Panc1 (cell line): ENCODE data around the gene RIPOR3. TPM values are rescaled to one million over a fixed set of nuclear protein-coding genes. Genes with fewer than 3 reads are reported as not detected.
A peak's percentile ranks its signal among the peaks of the same experiment; 100 is the strongest.

Source experiments
- ATAC-seq: fragments of 200-7000 bp; cut with Tn5 transposase; 2 replicates; pipeline ENCODE4 v1.9.1; 2020; ENCODE audit warnings: mild to moderate bottlenecking, moderate library complexity
- BruUV-seq: library from RNA; stranded (reverse); fragments of 400-500 nt; replicated peaks from 2 replicates; lab custom pipeline; 2021; lab: Mats Ljungman, UMichigan
- CTCF ChIA-PET: fragments of 300-600 bp; sonication (Branson Sonifier 250); formaldehyde crosslinking; loops from one replicate; lab custom pipeline; 2022; ENCODE audit warnings: antibody characterized with exemption; lab: Charles Lee
- POLR2A ChIA-PET: fragments of 300-600 bp; sonication (Branson Sonifier 250); formaldehyde crosslinking; loops from one replicate; lab custom pipeline; 2022; ENCODE audit warnings: antibody characterized with exemption; lab: Charles Lee
- DNase-seq: peaks from one replicate; pipeline ENCODE4 v3.0.0-alpha.2; 2010; ENCODE audit warnings: low read depth, low spot score
- H3K27ac ChIP-seq: 2 replicates; pipeline ENCODE4 v1.5.1; 2011; ENCODE audit warnings: mild to moderate bottlenecking, low read length, inconsistent platforms
- H3K27me3 ChIP-seq: fragments of 200-500 bp; sonication (Bioruptor generic); 2 replicates; pipeline ENCODE4 v1.6.0; 2014; ENCODE audit warnings: low read length, inconsistent platforms; ENCODE audit not compliant: control insufficient read depth, insufficient read depth
- H3K36me3 ChIP-seq: fragments of 200-500 bp; sonication (Bioruptor generic); 2 replicates; pipeline ENCODE4 v1.5.1; 2014; ENCODE audit warnings: inconsistent platforms, mild to moderate bottlenecking, low read length, moderate library complexity; ENCODE audit not compliant: control insufficient read depth, insufficient read depth
- H3K4me1 ChIP-seq: 2 replicates; pipeline ENCODE4 v1.5.1; 2011; ENCODE audit warnings: inconsistent platforms, mild to moderate bottlenecking, low read length, moderate library complexity; ENCODE audit not compliant: control insufficient read depth, insufficient read depth
- H3K4me3 ChIP-seq, 2 experiments: 2 replicates each; pipeline ENCODE4 v1.5.1; 2011 to 2012; ENCODE audit warnings: low read depth in 2 of 2, low read length in 2 of 2, mild to moderate bottlenecking in 2 of 2, inconsistent platforms in 1 of 2, moderate library complexity in 1 of 2
- H3K9me3 ChIP-seq: fragments of 200-500 bp; sonication (Bioruptor generic); 2 replicates; pipeline ENCODE4 v1.5.1; 2014; ENCODE audit warnings: low read depth, mild to moderate bottlenecking, inconsistent platforms, low read length, moderate library complexity; ENCODE audit not compliant: control insufficient read depth, insufficient read depth
- POLR2AphosphoS5 ChIP-seq: IDR thresholded peaks from 2 replicates; pipeline ENCODE4 v1.6.1; 2012; ENCODE audit warnings: mild to moderate bottlenecking, low read depth, low read length, moderate library complexity
- REST ChIP-seq, 2 experiments: IDR thresholded peaks; 2 replicates each; pipeline ENCODE4 v1.6.1; 2011 to 2012; ENCODE audit warnings: low read depth in 2 of 2, control low read depth in 1 of 2, low read length in 1 of 2, mild to moderate bottlenecking in 1 of 2, moderate library complexity in 1 of 2; ENCODE audit not compliant: insufficient read depth in 1 of 2
- SIN3A ChIP-seq: IDR thresholded peaks from 2 replicates; pipeline ENCODE4 v1.6.1; 2012; ENCODE audit warnings: low read depth, mild to moderate bottlenecking, low read length, moderate library complexity, borderline replicate concordance; ENCODE audit not compliant: insufficient read depth
- TCF7L2 ChIP-seq: IDR thresholded peaks from 2 replicates; pipeline ENCODE4 v1.6.1; 2011; ENCODE audit warnings: mild to moderate bottlenecking, low read depth, low read length, inconsistent platforms
- in situ Hi-C: cut with HindIII; loops from 2 replicates; pipeline ENCODE4 v1.10.0; 2016; ENCODE audit warnings: low sequenced_read_pairs, low pct_unique_long_range_greater_than_20kb
- intact Hi-C: fragments of 100-400 bp; cut with micrococcal nuclease; formaldehyde crosslinking; loops from one replicate; pipeline ENCODE4 v1.10.0; 2022; ENCODE audit not compliant: unreplicated experiment
- total RNA-seq: library from RNA; stranded (reverse); gene quantifications from one replicate; pipeline ENCODE4 v1.2.1, GENCODE V29; 2021; ENCODE audit not compliant: unreplicated experiment
- TF ChIP-seq, protein P1 (sequence below): fragments of 450-650 bp; IDR thresholded peaks from 2 replicates; pipeline ENCODE4 v1.5.1; 2017; ENCODE audit warnings: mild to moderate bottlenecking

Gene RIPOR3
- total RNA-seq, 1 experiment from 2014 or later: 92.5 TPM

DNA sequence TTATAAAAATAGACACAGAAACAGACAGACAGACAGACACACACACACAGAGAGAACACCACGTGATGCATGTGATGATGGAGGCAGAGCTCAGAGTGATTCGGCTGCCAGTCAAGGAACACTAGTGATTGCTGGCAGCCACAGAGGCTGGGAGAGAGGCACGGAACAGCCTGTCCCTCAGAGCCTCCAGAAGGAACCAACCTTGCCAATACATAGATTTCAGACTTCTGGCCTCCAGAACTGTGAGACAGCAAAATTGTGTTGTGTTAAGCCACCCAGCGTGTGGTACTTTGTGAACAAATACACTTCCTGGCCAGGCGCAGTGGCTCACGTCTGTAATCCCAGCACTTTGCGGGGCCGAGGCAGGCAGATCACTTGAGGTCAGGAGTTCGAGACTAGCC, 30.5 kb upstream of the RIPOR3 start:
- Histone ChIP-seq H3K27ac (peak overlapping the region; percentile 100), H3K36me3 (no peaks in the 10 kb centered on the region), H3K27me3 (no peaks in the 10 kb centered on the region), H3K4me3 (no peak overlapping the region), H3K4me1 (peaks cover 52% of the 10 kb centered on the region), H3K9me3 (no peaks in the 10 kb centered on the region)
- in situ Hi-C loops: no loop called here
- ATAC-seq (no peak), DNase-seq (no peak)
- CTCF ChIA-PET: no interaction called here
- TF ChIP-seq TCF7L2: no peak
- no peak for TF ChIP-seq POLR2AphosphoS5
- no peak for TF ChIP-seq REST (IDR thresholded peaks at IDR 0.05; ENCODE audit: insufficient read depth in 1 of 2, low read depth in 2 of 2, low read length in 1 of 2)
- no peak for TF ChIP-seq SIN3A
- TF ChIP-seq, protein P1, sequence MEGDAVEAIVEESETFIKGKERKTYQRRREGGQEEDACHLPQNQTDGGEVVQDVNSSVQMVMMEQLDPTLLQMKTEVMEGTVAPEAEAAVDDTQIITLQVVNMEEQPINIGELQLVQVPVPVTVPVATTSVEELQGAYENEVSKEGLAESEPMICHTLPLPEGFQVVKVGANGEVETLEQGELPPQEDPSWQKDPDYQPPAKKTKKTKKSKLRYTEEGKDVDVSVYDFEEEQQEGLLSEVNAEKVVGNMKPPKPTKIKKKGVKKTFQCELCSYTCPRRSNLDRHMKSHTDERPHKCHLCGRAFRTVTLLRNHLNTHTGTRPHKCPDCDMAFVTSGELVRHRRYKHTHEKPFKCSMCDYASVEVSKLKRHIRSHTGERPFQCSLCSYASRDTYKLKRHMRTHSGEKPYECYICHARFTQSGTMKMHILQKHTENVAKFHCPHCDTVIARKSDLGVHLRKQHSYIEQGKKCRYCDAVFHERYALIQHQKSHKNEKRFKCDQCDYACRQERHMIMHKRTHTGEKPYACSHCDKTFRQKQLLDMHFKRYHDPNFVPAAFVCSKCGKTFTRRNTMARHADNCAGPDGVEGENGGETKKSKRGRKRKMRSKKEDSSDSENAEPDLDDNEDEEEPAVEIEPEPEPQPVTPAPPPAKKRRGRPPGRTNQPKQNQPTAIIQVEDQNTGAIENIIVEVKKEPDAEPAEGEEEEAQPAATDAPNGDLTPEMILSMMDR: no peak
- intact Hi-C loops: loop anchor here (10.0 kb wide), 1 partner anchor 47 kb away; no protein-coding TSS in a partner anchor
- POLR2A ChIA-PET: interaction anchor here (0.6 kb wide), 2 partner anchors 30 to 42 kb away, joined by 3 read pairs; no protein-coding TSS in a partner anchor
- no TSS peak for BruUV-seq

DNA sequence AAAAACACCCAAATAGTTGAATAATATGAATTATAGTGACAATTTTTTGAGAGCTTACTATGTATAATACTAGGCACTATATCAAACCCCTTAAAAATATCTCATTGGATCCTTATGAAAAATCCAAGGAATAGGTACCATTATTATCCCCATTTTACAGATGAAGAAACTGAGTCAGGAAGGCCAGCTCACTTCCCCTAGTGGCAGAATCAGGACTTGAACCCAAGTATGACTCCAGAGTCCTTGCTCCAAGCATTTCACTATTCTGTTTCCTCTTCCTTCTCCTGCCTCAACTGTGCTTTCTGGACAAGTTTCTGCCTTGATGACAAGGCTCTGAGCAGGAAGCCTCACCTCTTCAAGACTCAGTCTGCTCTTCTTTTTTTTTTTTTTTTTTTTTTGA, 29.2 kb upstream of the RIPOR3 start:
- peak overlapping the region; percentile 100 for H3K27ac ChIP-seq
- TF ChIP-seq TCF7L2: no peak
- TF ChIP-seq REST (IDR thresholded peaks at IDR 0.05; ENCODE audit: insufficient read depth in 1 of 2, low read depth in 2 of 2, low read length in 1 of 2): no peak
- no peak for TF ChIP-seq POLR2AphosphoS5
- TF ChIP-seq, protein P1: no peak
- no peak for TF ChIP-seq SIN3A
- H3K27me3 ChIP-seq: no peaks in the 10 kb centered on the region
- BruUV-seq: no TSS peak
- in situ Hi-C loops (no loop called here), intact Hi-C loops (loop anchor here (10.0 kb wide), 1 partner anchor 46 kb away; no protein-coding TSS in a partner anchor)
- H3K4me3 ChIP-seq: no peak overlapping the region
- ChIA-PET CTCF (interaction anchor here (0.6 to 0.7 kb wide), 2 partner anchors 9 to 11 kb away, joined by 3 to 6 read pairs; partner anchors contain the start of gene PARD6B), POLR2A (interaction anchor here (0.6 kb wide), 1 partner anchor 41 kb away, joined by 9 read pairs; no protein-coding TSS in a partner anchor)
- no peak for DNase-seq
- no peak for ATAC-seq
- no peaks in the 10 kb centered on the region for H3K9me3 ChIP-seq
- no peaks in the 10 kb centered on the region for H3K36me3 ChIP-seq
- peaks cover 41% of the 10 kb centered on the region for H3K4me1 ChIP-seq
